Forelimb muscle (tissue), 1 donor: Measurements from ENCODE around the gene STAT6. TPM values are rescaled to one million over a fixed set of nuclear protein-coding genes. Genes with fewer than 3 reads are reported as not detected.
"Not testable (repeated sequence)": the region's sequence is repeated elsewhere in the genome, so short reads cannot be mapped to it uniquely, and the experiment has no call there.

ENCODE experiments used
- DNase-seq: peaks from one replicate; pipeline ENCODE4 v3.0.0-alpha.2; 2013; ENCODE audit warnings: low read depth
- polyA plus RNA-seq: library from polyadenylated mRNA; unstranded; fragments of 120-200 nt; gene quantifications from one replicate; pipeline ENCODE4 v1.2.1, GENCODE V29; 2013; ENCODE audit not compliant: insufficient read length

STAT6 gene
- polyA plus RNA-seq, 1 donor, result 32.2 TPM

GRCh38 chr12:57053901-57054300 lies 57.3 kb downstream of the STAT6 start:
- not testable (repeated sequence) for DNase-seq

DNA sequence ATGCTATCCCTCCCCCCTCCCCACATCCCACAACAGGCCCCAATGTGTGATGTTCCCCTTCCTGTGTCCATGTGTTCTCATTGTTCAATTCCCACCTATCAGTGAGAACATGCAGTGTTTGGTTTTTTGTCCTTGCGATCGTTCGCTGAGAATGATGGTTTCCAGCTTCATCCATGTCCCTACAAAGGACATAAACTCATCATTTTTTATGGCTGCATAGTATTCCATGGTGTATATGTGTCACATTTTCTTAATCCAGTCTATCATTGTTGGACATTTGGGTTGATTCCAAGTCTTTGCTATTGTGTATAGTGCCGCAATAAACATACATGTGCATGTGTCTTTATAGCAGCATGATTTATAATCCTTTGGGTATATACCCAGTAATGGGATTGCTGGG lies 58.0 kb downstream of the STAT6 start:
- DNase-seq, result not testable (repeated sequence)

GRCh38 chr12:57051011-57051410 lies 60.2 kb downstream of the STAT6 start:
- DNase-seq, result no peak

- no peak for DNase-seq
Observed at GRCh38 chr12:57049890-57050289, 61.3 kb downstream of the STAT6 start, which contains the start of gene MYO1A. TSS of gene MYO1A (minus strand) at chr12:57050129. CDS start at chr12:57048323, 1,806 bp downstream.

- no peak for DNase-seq
Observed at GRCh38 chr12:57049119-57049446, 62.1 kb downstream of the STAT6 start.

- no peak for DNase-seq
Observed at GRCh38 chr12:57048423-57049118, 62.6 kb downstream of the STAT6 start.

DNA sequence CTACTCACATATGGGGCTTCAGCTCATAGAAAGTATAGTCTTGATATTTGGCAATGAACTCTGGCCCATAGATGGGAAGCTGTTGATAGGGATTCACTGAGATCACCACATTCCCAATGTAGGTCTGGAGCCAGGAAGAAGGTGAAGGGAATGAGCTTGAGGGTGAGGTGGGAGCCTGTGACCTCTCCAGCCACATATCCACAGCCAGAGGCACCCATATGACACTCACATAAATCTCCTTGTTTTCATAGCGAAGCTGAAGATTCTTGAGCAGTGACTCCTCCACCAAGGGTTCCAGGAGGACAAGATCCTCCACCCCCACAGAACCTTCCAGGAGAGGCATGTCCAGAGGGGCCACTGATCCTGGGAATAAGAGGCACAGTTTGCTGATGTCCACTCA lies 63.2 kb downstream of the STAT6 start:
- DNase-seq, result no peak

DNA sequence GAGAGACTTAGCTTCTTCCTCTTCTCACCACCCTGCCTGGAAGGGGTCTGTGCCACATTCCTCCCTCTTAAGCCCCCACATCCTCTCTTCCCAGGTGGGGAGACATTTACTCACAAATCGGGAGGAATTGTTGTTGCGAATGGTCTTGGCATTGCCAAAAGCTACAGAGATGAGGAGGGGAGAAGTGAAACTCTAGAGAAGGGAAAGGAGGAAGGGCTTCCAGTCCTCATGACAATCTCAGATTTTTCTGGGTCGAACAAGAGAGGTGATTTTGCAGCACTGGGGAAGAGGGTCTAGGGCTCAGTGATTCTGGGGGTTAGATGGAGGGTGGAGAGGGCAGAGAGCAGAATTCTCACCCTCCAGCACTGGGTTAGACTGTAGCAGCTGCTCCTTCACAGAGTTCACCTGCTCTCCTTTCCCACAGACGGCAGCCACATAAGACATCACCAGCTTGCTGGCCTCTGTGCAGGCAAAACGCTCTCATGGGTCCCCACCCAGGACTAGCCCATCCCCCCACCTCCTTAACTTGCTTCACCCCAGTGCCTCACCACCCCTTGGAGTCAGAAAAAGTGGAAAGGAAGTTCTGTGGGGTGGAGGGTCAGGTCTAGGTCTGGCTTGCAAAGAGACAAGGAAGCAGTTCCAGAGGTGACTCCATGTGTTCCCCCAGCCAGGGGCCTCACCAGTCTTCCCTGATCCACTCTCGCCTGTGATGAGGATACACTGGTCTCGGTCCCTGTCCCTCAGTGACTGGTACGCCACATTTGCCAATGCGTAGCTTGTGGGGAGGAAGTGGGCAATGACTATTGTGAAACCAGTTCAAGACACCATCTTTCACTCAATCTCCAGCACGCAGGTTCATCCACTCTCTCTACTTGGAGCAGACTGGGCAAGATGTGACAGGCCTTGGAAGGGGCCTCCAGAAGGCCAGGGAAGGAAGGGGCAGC lies 63.9 kb downstream of the STAT6 start:
- no peak for DNase-seq

DNA sequence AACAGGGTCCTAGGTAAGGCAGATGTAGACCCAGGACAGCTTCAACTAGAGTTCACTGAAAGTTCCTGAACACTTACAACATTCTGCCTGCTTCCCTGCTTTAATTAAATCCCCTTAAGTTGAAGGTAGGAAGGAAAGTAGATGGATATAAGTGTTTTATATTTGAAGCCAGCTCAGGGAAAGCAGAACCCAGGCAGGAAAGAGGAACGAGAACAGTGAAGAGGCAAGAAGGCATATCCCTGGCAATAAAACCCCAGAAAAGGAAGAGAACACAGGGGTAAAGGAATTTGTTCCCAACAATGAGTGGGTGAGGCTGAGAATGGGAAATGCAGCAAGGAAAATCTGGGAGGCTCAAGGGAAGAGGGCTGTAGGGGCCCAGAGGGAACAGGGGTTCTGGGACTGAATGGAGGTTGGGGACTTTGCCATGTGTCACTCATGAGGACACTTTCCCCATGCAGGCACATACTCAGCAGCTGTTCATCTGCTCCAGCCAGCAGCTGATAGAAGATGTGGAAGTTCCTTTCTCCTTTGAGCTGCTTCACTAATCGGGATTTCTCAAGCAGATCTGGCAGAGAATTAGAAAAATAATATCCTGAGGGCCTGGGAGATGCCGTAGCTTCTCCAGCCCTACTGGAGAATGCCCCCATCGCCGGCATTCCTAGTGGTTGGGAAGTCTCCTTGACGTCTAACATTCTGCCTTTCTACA lies 64.9 kb downstream of the STAT6 start:
- no peak for DNase-seq

Other genes with a start within 250 kb of the STAT6 start
- gene SDR9C7, start 177.0 kb downstream of the STAT6 start, polyA plus RNA-seq, result 0.46 TPM
- 0.40 TPM for gene RDH16, start 153.8 kb downstream of the STAT6 start, polyA plus RNA-seq
- 4.8 TPM for gene ZBTB39, start 104.8 kb downstream of the STAT6 start, polyA plus RNA-seq
- gene TAC3, start 94.8 kb downstream of the STAT6 start, polyA plus RNA-seq, result not detected
- gene MYO1A, start 61.2 kb downstream of the STAT6 start, polyA plus RNA-seq, result 0.23 TPM
- gene NEMP1, start 32.6 kb downstream of the STAT6 start, polyA plus RNA-seq, result 17.3 TPM
- gene NAB2, start 22.2 kb downstream of the STAT6 start, polyA plus RNA-seq, result 30.1 TPM
- 95.2 TPM for gene LRP1, start 17.1 kb upstream of the STAT6 start, polyA plus RNA-seq
- 0.77 TPM for gene LRP1-AS, start 36.3 kb upstream of the STAT6 start, polyA plus RNA-seq
- gene NXPH4, start 105.4 kb upstream of the STAT6 start, polyA plus RNA-seq, result 2.8 TPM
- 64.4 TPM for gene SHMT2, start 118.3 kb upstream of the STAT6 start, polyA plus RNA-seq
- 488 TPM for gene STAC3, start 139.8 kb upstream of the STAT6 start, polyA plus RNA-seq